ENCODE results near the gene ZBTB34.

DNA sequence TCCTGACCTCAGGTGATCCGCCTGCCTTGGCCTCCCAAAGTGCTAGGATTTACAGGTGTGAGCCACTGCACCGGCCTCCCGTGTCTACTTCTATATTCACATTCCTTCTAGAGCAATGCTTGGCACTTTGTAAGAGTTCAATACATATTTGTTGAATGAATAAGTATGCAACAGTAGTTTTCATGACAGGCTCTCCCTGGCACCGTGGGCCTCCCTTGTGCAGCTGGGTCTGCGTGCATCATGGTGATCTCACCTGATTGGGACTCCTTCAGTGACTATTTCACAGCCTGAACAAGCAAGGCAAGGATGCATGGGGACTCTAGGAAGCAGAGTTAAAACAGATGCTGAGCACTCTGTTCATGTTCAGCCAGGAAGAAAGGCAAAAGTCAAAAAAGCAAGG, 6.8 kb upstream of the ZBTB34 start:
- TF ChIP-seq, protein P1, sequence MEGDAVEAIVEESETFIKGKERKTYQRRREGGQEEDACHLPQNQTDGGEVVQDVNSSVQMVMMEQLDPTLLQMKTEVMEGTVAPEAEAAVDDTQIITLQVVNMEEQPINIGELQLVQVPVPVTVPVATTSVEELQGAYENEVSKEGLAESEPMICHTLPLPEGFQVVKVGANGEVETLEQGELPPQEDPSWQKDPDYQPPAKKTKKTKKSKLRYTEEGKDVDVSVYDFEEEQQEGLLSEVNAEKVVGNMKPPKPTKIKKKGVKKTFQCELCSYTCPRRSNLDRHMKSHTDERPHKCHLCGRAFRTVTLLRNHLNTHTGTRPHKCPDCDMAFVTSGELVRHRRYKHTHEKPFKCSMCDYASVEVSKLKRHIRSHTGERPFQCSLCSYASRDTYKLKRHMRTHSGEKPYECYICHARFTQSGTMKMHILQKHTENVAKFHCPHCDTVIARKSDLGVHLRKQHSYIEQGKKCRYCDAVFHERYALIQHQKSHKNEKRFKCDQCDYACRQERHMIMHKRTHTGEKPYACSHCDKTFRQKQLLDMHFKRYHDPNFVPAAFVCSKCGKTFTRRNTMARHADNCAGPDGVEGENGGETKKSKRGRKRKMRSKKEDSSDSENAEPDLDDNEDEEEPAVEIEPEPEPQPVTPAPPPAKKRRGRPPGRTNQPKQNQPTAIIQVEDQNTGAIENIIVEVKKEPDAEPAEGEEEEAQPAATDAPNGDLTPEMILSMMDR (conservative IDR thresholded peaks at IDR 0.05 in 1 of 2, IDR thresholded peaks at IDR 0.05 in 1 of 2; ENCODE audit: extremely low read depth in 1 of 2, insufficient read depth in 1 of 2, low read depth in 1 of 2, low read length in 2 of 2), result no peak
- TF ChIP-seq EZH2 (IDR thresholded peaks at IDR 0.05; ENCODE audit: borderline replicate concordance, low read length), result no peak

Data from mammary epithelial cell (primary cell).